Dedifferentiated amniotic fluid mesenchymal stem cell (primary cell): ENCODE data around the gene KDM4C.

ENCODE experiments used
- DNase-seq: peaks from one replicate; pipeline ENCODE4 v3.0.0-alpha.2; 2016; ENCODE audit errors: extremely low spot score

KDM4C gene

GRCh38 chr9:7143645-7144200, 385.9 kb downstream of the KDM4C start:
- DNase-seq, result no peak

GRCh38 chr9:7144265-7145046, 386.7 kb downstream of the KDM4C start:
- no peak for DNase-seq

- DNase-seq, result no peak
Measured at GRCh38 chr9:7145361-7146069, 387.7 kb downstream of the KDM4C start.

GRCh38 chr9:7146582-7146981, 388.8 kb downstream of the KDM4C start:
- DNase-seq, result no peak

GRCh38 chr9:7147121-7148090, 389.6 kb downstream of the KDM4C start:
- no peak for DNase-seq

- no peak for DNase-seq
Measured at GRCh38 chr9:7148243-7148765, 390.5 kb downstream of the KDM4C start.

GRCh38 chr9:7149258-7149657, 391.5 kb downstream of the KDM4C start:
- no peak for DNase-seq

- DNase-seq, result no peak
Measured at GRCh38 chr9:7150153-7150890, 392.5 kb downstream of the KDM4C start.

- no peak for DNase-seq
Measured at GRCh38 chr9:7153134-7153533, 395.4 kb downstream of the KDM4C start.

GRCh38 chr9:7153566-7153965, 395.8 kb downstream of the KDM4C start:
- no peak for DNase-seq

GRCh38 chr9:7154003-7154619, 396.3 kb downstream of the KDM4C start:
- DNase-seq, result no peak

GRCh38 chr9:7154650-7155049, 396.9 kb downstream of the KDM4C start:
- DNase-seq, result no peak

- DNase-seq, result no peak
Measured at GRCh38 chr9:7161469-7161868, 403.7 kb downstream of the KDM4C start.

- no peak for DNase-seq
Measured at GRCh38 chr9:7163932-7164331, 406.2 kb downstream of the KDM4C start.

GRCh38 chr9:7164440-7165330, 406.9 kb downstream of the KDM4C start:
- no peak for DNase-seq

- no peak for DNase-seq
Measured at GRCh38 chr9:7165331-7165975, 407.7 kb downstream of the KDM4C start.

GRCh38 chr9:7166074-7166473, 408.3 kb downstream of the KDM4C start:
- no peak for DNase-seq

- no peak for DNase-seq
Measured at GRCh38 chr9:7169717-7170389, 412.1 kb downstream of the KDM4C start.
